ENCODE measurements around the gene NOP56.

- no peak for TF ChIP-seq CTCF (optimal IDR thresholded peaks at IDR 0.05 in 1 of 3, IDR thresholded peaks at IDR 0.05 in 1 of 3, conservative IDR thresholded peaks at IDR 0.05 in 1 of 3; ENCODE audit: extremely low read depth in 1 of 3, insufficient read depth in 2 of 3, low read length in 3 of 3)
- no peak for TF ChIP-seq EZH2 (IDR thresholded peaks at IDR 0.05; ENCODE audit: low read length)
These were observed 33.6 kb upstream of the NOP56 start for GRCh38 chr20:2618815-2619214.
